ENCODE data around the gene KRTAP1-5. TPM values are rescaled to one million over a fixed set of nuclear protein-coding genes. Genes with fewer than 3 reads are reported as not detected.

Gene KRTAP1-5
- total and polyA plus RNA-seq, 8 donors = not detected

GRCh38 chr17:40993839-40994238 lies 33.2 kb downstream of the KRTAP1-5 start, which contains the start of gene KRTAP3-3:
Gene KRTAP3-3, minus strand, starts transcription at chr17:40994164. Its CDS starts 67 bp downstream, at chr17:40994097.
- H3K27ac ChIP-seq = no peak within 1 kb of the TSS
- no peaks in the 10 kb centered on the region for H3K36me3 ChIP-seq
- intact Hi-C loops (cut with DNase I) = no loop called here
- H3K27me3 ChIP-seq = peaks cover 0 to 59% of the 10 kb centered on the region in 2 donors
- DNase-seq (no peak), ATAC-seq (no peak)
- H3K4me3 ChIP-seq = no peak within 1 kb of the TSS
- no peaks in the 10 kb centered on the region for H3K4me1 ChIP-seq
- TF ChIP-seq CTCF (IDR thresholded peaks at IDR 0.05) = no peak
- no peaks in the 10 kb centered on the region for H3K9me3 ChIP-seq

GRCh38 chr17:40993084-40993483 lies 33.9 kb downstream of the KRTAP1-5 start:
- intact Hi-C loops (cut with DNase I) = no loop called here
- ATAC-seq = no peak
- Histone ChIP-seq H3K36me3 (no peaks in the 10 kb centered on the region), H3K4me3 (no peak overlapping the region), H3K27me3 (peaks cover 0 to 52% of the 10 kb centered on the region in 2 donors), H3K4me1 (no peaks in the 10 kb centered on the region), H3K9me3 (no peaks in the 10 kb centered on the region), H3K27ac (no peak overlapping the region)
- DNase-seq = no peak
- TF ChIP-seq CTCF (IDR thresholded peaks at IDR 0.05) = no peak

GRCh38 chr17:40992666-40993065 lies 34.3 kb downstream of the KRTAP1-5 start:
- no peak for TF ChIP-seq CTCF (IDR thresholded peaks at IDR 0.05)
- intact Hi-C loops (cut with DNase I) = no loop called here
- DNase-seq (no peak), ATAC-seq (no peak)
- no peaks in the 10 kb centered on the region for H3K4me1 ChIP-seq
- no peak overlapping the region for H3K27ac ChIP-seq
- H3K9me3 ChIP-seq = no peaks in the 10 kb centered on the region
- no peaks in the 10 kb centered on the region for H3K36me3 ChIP-seq
- no peak overlapping the region for H3K4me3 ChIP-seq
- H3K27me3 ChIP-seq = peaks cover 0 to 51% of the 10 kb centered on the region in 2 donors

GRCh38 chr17:40986920-40987319 lies 40.1 kb downstream of the KRTAP1-5 start:
- Histone ChIP-seq H3K27ac (no peak overlapping the region), H3K4me1 (no peaks in the 10 kb centered on the region), H3K27me3 (peaks cover 0 to 18% of the 10 kb centered on the region in 2 donors), H3K4me3 (no peak overlapping the region), H3K36me3 (no peaks in the 10 kb centered on the region), H3K9me3 (no peaks in the 10 kb centered on the region)
- no peak for TF ChIP-seq CTCF (IDR thresholded peaks at IDR 0.05)
- ATAC-seq (no peak), DNase-seq (no peak)
- intact Hi-C loops (cut with DNase I) = no loop called here

GRCh38 chr17:40984226-40984625 lies 42.8 kb downstream of the KRTAP1-5 start, which contains the start of gene KRT40:
Gene KRT40, minus strand, starts transcription at chr17:40984326. Its CDS starts 53 bp downstream, at chr17:40984273.
- intact Hi-C loops (cut with DNase I) = no loop called here
- Histone ChIP-seq H3K36me3 (no peaks in the 10 kb centered on the region), H3K27ac (no peak within 1 kb of the TSS), H3K4me3 (no peak within 1 kb of the TSS), H3K9me3 (no peaks in the 10 kb centered on the region), H3K27me3 (peaks cover 0 to 13% of the 10 kb centered on the region in 2 donors), H3K4me1 (no peaks in the 10 kb centered on the region)
- no peak for TF ChIP-seq CTCF (IDR thresholded peaks at IDR 0.05)
- DNase-seq = no peak
- ATAC-seq = no peak
